Measurements from ENCODE around the gene ELOB.

- TF ChIP-seq, protein P1, sequence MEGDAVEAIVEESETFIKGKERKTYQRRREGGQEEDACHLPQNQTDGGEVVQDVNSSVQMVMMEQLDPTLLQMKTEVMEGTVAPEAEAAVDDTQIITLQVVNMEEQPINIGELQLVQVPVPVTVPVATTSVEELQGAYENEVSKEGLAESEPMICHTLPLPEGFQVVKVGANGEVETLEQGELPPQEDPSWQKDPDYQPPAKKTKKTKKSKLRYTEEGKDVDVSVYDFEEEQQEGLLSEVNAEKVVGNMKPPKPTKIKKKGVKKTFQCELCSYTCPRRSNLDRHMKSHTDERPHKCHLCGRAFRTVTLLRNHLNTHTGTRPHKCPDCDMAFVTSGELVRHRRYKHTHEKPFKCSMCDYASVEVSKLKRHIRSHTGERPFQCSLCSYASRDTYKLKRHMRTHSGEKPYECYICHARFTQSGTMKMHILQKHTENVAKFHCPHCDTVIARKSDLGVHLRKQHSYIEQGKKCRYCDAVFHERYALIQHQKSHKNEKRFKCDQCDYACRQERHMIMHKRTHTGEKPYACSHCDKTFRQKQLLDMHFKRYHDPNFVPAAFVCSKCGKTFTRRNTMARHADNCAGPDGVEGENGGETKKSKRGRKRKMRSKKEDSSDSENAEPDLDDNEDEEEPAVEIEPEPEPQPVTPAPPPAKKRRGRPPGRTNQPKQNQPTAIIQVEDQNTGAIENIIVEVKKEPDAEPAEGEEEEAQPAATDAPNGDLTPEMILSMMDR (IDR thresholded peaks at IDR 0.05) = no peak
- no peak for TF ChIP-seq POLR2A (IDR thresholded peaks at IDR 0.05)
These were observed 52.2 kb downstream of the ELOB start for GRCh38 chr16:2724816-2725348.

All from testis (tissue), 2 donors.